OCI-LY1 (cell line): Measurements from ENCODE around the gene NDUFAF5.

Experiments used
- H2AFZ ChIP-seq: fragments of 200-600 bp; sonication (generic), shearing (Covaris generic); 2 replicates; pipeline ENCODE4 v1.6.0; 2014; ENCODE audit warnings: antibody characterized with exemption, mild to moderate bottlenecking, low read length
- H3F3A ChIP-seq: fragments of 200-600 bp; sonication (generic), shearing (Covaris generic); 2 replicates; pipeline ENCODE4 v1.6.0; 2014; ENCODE audit warnings: mild to moderate bottlenecking, antibody characterized with exemption, low read length, moderate library complexity; ENCODE audit not compliant: insufficient read depth
- H3K27ac ChIP-seq: fragments of 200-600 bp; sonication (generic); 2 replicates; pipeline ENCODE4 v1.5.1; 2014; ENCODE audit warnings: low read length, mixed run types, mild to moderate bottlenecking, low read depth; ENCODE audit not compliant: poor library complexity, severe bottlenecking
- H3K27me3 ChIP-seq: fragments of 200-600 bp; sonication (generic); 2 replicates; pipeline ENCODE4 v1.6.0; 2014; ENCODE audit warnings: antibody characterized with exemption, mild to moderate bottlenecking, low read length, moderate library complexity; ENCODE audit not compliant: insufficient read depth
- H3K36me3 ChIP-seq: fragments of 200-600 bp; sonication (generic); 2 replicates; pipeline ENCODE4 v1.6.1; 2014; ENCODE audit warnings: mild to moderate bottlenecking, antibody characterized with exemption, low read length, moderate library complexity, mixed read lengths; ENCODE audit not compliant: insufficient read depth
- H3K4me1 ChIP-seq: fragments of 200-600 bp; sonication (generic); 2 replicates; pipeline ENCODE4 v1.5.1; 2014; ENCODE audit warnings: mild to moderate bottlenecking, low read length, moderate library complexity; ENCODE audit not compliant: insufficient read depth, severe bottlenecking
- H3K4me2 ChIP-seq: fragments of 200-600 bp; sonication (generic), shearing (Covaris generic); 2 replicates; pipeline ENCODE4 v1.6.1; 2014; ENCODE audit warnings: low read length
- H3K4me3 ChIP-seq: fragments of 200-600 bp; sonication (generic); 2 replicates; pipeline ENCODE4 v1.5.1; 2014; ENCODE audit warnings: low read length, low read depth, mild to moderate bottlenecking, mixed read lengths; ENCODE audit not compliant: poor library complexity, severe bottlenecking
- H3K79me2 ChIP-seq: fragments of 200-600 bp; shearing (Covaris generic); 2 replicates; pipeline ENCODE4 v1.6.1; 2016; ENCODE audit warnings: mixed run types, low read length, mixed read lengths; ENCODE audit not compliant: insufficient read depth
- H3K9ac ChIP-seq: fragments of 200-600 bp; sonication (generic), shearing (Covaris generic); 2 replicates; pipeline ENCODE4 v1.6.1; 2014; ENCODE audit warnings: mild to moderate bottlenecking, low read length, mixed read lengths
- H3K9me2 ChIP-seq: fragments of 200-600 bp; sonication (generic), shearing (Covaris generic); 2 replicates; pipeline ENCODE4 v1.6.1; 2014; ENCODE audit warnings: low read depth, mild to moderate bottlenecking, low read length, mixed read lengths
- H3K9me3 ChIP-seq: fragments of 200-600 bp; shearing (Covaris generic); 2 replicates; pipeline ENCODE4 v1.6.1; 2014; ENCODE audit warnings: low read length, mixed read lengths
- H4K20me1 ChIP-seq: fragments of 200-600 bp; sonication (generic), shearing (Covaris generic); 2 replicates; pipeline ENCODE4 v1.6.0; 2016; ENCODE audit warnings: mild to moderate bottlenecking, low read length; ENCODE audit not compliant: insufficient read depth
- EZH2 ChIP-seq: fragments of 200-600 bp; sonication (generic), shearing (Covaris generic); IDR thresholded peaks from 2 replicates; pipeline ENCODE4 v1.8.0; 2017; ENCODE audit warnings: borderline replicate concordance, mixed run types, mild to moderate bottlenecking, antibody characterized with exemption, low read length, moderate library complexity, mixed read lengths
- TF ChIP-seq, protein P1 (sequence below): fragments of 200-600 bp; sonication (generic), shearing (Covaris generic); IDR thresholded peaks from 2 replicates; pipeline ENCODE4 v1.5.1; 2017; ENCODE audit warnings: mild to moderate bottlenecking, antibody characterized with exemption, low read length, moderate library complexity, mixed read lengths

NDUFAF5 gene

DNA sequence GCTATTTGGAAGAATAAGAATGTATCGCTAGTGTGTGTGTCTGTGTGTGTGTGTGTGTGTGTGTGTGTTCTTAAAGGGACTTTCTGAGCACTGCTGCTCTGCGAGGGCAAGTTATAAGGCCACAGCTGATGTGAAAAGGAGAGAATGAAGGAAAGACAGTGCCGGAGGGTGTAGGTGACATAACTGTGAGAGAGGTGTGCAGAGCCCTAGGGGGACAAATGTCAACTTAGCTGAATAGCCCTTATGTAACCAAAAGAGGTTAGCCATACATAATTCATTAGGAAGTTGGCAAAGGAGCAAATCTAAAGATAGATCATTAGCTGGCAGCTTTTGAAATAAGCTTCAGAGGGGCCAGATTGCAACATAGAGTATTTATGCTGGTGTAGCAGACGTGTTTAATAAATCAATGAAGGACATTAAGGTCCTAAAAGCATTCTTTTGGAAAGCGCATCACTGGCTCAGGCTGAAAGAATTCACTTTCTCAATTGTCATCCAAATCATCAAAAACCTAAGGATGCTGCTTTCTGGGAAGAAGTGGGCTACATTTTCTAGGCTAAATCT lies 81.0 kb downstream of the NDUFAF5 start:
- no peak overlapping the region for H3K9ac ChIP-seq
- H3K9me3 ChIP-seq: no peaks in the 10 kb centered on the region
- H2AFZ ChIP-seq: no peak overlapping the region
- no peak overlapping the region for H3K27ac ChIP-seq
- no peaks in the 10 kb centered on the region for H3K4me1 ChIP-seq
- no peaks in the 10 kb centered on the region for H4K20me1 ChIP-seq
- H3F3A ChIP-seq: no peaks in the 10 kb centered on the region
- no peaks in the 10 kb centered on the region for H3K9me2 ChIP-seq
- H3K79me2 ChIP-seq: no peaks in the 10 kb centered on the region
- H3K36me3 ChIP-seq: no peaks in the 10 kb centered on the region
- TF ChIP-seq EZH2: no peak
- TF ChIP-seq, protein P1, sequence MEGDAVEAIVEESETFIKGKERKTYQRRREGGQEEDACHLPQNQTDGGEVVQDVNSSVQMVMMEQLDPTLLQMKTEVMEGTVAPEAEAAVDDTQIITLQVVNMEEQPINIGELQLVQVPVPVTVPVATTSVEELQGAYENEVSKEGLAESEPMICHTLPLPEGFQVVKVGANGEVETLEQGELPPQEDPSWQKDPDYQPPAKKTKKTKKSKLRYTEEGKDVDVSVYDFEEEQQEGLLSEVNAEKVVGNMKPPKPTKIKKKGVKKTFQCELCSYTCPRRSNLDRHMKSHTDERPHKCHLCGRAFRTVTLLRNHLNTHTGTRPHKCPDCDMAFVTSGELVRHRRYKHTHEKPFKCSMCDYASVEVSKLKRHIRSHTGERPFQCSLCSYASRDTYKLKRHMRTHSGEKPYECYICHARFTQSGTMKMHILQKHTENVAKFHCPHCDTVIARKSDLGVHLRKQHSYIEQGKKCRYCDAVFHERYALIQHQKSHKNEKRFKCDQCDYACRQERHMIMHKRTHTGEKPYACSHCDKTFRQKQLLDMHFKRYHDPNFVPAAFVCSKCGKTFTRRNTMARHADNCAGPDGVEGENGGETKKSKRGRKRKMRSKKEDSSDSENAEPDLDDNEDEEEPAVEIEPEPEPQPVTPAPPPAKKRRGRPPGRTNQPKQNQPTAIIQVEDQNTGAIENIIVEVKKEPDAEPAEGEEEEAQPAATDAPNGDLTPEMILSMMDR: no peak
- no peak overlapping the region for H3K4me3 ChIP-seq
- no peaks in the 10 kb centered on the region for H3K27me3 ChIP-seq
- no peak overlapping the region for H3K4me2 ChIP-seq

GRCh38 chr20:13868331-13868730 lies 83.5 kb downstream of the NDUFAF5 start:
- Histone ChIP-seq H2AFZ (no peak overlapping the region), H3K27me3 (no peaks in the 10 kb centered on the region), H3K9ac (no peak overlapping the region), H3F3A (no peaks in the 10 kb centered on the region), H4K20me1 (no peaks in the 10 kb centered on the region), H3K4me1 (no peaks in the 10 kb centered on the region), H3K36me3 (no peaks in the 10 kb centered on the region), H3K4me2 (no peak overlapping the region), H3K4me3 (no peak overlapping the region), H3K9me2 (no peaks in the 10 kb centered on the region), H3K79me2 (no peaks in the 10 kb centered on the region), H3K27ac (no peak overlapping the region), H3K9me3 (no peaks in the 10 kb centered on the region)
- TF ChIP-seq, protein P1: no peak
- no peak for TF ChIP-seq EZH2

DNA sequence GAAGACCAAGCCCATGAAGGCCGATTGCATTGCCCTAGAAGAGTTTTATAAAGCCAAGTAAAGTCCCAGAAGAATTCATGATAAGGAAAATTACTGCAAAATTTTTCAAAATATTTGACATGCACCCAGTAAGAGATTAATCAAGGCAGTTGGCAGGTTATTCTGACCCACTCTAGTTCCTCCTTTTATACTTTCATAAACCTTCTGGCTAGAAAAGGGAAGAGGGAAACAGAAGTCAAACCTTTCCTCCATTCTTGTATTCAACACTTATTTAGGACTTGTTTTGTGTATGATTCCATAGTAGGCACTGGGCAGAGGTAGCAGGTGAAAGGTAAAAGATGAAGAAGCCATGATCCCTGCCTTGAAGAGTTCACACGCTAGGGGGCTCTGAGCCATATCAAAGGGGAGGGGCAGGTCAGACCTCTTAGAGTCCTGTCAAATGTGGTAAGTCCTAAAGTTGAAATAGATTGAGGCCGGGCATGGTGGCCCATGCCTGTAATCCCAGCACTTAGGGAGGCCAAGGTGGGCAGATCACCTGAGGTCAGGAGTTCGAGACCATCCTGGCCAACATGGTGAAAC lies 85.4 kb downstream of the NDUFAF5 start:
- H3K4me2 ChIP-seq: no peak overlapping the region
- no peaks in the 10 kb centered on the region for H3K36me3 ChIP-seq
- no peaks in the 10 kb centered on the region for H3K9me3 ChIP-seq
- no peaks in the 10 kb centered on the region for H3F3A ChIP-seq
- TF ChIP-seq EZH2: no peak
- TF ChIP-seq, protein P1: peak; percentile 40; the same call in 1 of the 2 replicates
- no peaks in the 10 kb centered on the region for H3K79me2 ChIP-seq
- H4K20me1 ChIP-seq: no peaks in the 10 kb centered on the region
- no peak overlapping the region for H3K27ac ChIP-seq
- H3K27me3 ChIP-seq: no peaks in the 10 kb centered on the region
- no peak overlapping the region for H3K4me3 ChIP-seq
- H3K4me1 ChIP-seq: no peaks in the 10 kb centered on the region
- no peaks in the 10 kb centered on the region for H3K9me2 ChIP-seq
- no peak overlapping the region for H3K9ac ChIP-seq
- H2AFZ ChIP-seq: no peak overlapping the region
